Activated naive CD8-positive, alpha-beta T cell treated with anti-CD3 and anti-CD28 coated beads, Interleukin-2, amount 10 ng/mL, durations not matched to agents 7 days and 5 days (primary cell): Measurements from ENCODE around the gene VGLL1. TPM values are rescaled to one million over a fixed set of nuclear protein-coding genes. Genes with fewer than 3 reads are reported as not detected.

Source experiments
- ATAC-seq: fragments of 150-1000 bp; cut with Tn5 transposase; one replicate; pipeline ENCODE4 v1.10.0; 2021; ENCODE audit warnings: low read depth, moderate library complexity
- POLR2A ChIA-PET: fragments of 350-600 bp; sonication (Branson Sonifier 250); formaldehyde crosslinking; loops from one replicate; lab custom pipeline; 2021; ENCODE audit warnings: antibody characterized with exemption; lab: Charles Lee
- DNase-seq: peaks from one replicate; pipeline ENCODE4 v3.0.0; 2021
- H3K27ac Mint-ChIP-seq: one replicate; pipeline ENCODE4 v1.8.0; 2022; ENCODE audit warnings: mild to moderate bottlenecking, mixed read lengths
- H3K27me3 Mint-ChIP-seq: one replicate; pipeline ENCODE4 v1.8.0; 2022; ENCODE audit warnings: mild to moderate bottlenecking, moderate library complexity, mixed read lengths
- H3K36me3 Mint-ChIP-seq: one replicate; pipeline ENCODE4 v1.8.0; 2021; ENCODE audit warnings: mild to moderate bottlenecking, mixed read lengths
- H3K4me1 Mint-ChIP-seq: one replicate; pipeline ENCODE4 v1.8.0; 2021; ENCODE audit warnings: mixed read lengths
- H3K4me3 Mint-ChIP-seq: one replicate; pipeline ENCODE4 v1.8.0; 2022; ENCODE audit warnings: mild to moderate bottlenecking, moderate library complexity, mixed read lengths
- H3K9me3 Mint-ChIP-seq: one replicate; pipeline ENCODE4 v1.8.0; 2021; ENCODE audit warnings: mixed read lengths
- total RNA-seq, 2 experiments: library from RNA; stranded (reverse); gene quantifications; one replicate each; pipeline ENCODE4 v1.2.3, GENCODE V29; 2021

The VGLL1 gene
- total RNA-seq, 2 experiments from 2014 or later, result 0.77 TPM; not detected in 1

DNA sequence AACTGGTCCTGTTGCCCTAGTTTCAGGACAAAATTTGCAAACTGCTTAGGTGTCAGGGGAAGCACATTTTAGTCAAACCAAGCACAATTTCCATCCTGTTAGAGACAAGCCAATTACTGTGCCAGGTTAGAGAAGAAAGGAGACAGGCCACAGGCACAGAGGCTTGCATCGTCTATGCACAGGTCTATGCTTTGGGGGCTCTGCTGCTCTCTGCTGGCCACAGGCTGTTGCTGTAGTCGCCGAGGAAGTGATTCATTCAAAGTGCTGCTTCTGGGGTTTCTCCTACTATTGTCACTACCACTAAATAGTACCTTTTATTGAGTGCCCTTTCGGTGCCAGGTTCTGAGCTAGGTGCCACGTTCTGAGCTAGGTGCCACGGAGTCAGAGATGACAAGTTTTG lies 45.5 kb downstream of the VGLL1 start:
- peaks cover 15% of the 10 kb centered on the region for H3K4me1 Mint-ChIP-seq
- no peaks in the 10 kb centered on the region for H3K27me3 Mint-ChIP-seq
- ATAC-seq (peak; percentile 100), DNase-seq (peak; percentile 61)
- peak overlapping the region; percentile 84 for H3K27ac Mint-ChIP-seq
- H3K36me3 Mint-ChIP-seq, result peaks cover 3% of the 10 kb centered on the region
- H3K4me3 Mint-ChIP-seq, result no peak overlapping the region
- POLR2A ChIA-PET, result interaction anchor here (0.9 to 1.3 kb wide), 4 partner anchors 31 to 80 kb away, joined by 3 to 5 read pairs (median 4); partner anchors contain the start of gene HTATSF1
- H3K9me3 Mint-ChIP-seq, result no peaks in the 10 kb centered on the region

DNA sequence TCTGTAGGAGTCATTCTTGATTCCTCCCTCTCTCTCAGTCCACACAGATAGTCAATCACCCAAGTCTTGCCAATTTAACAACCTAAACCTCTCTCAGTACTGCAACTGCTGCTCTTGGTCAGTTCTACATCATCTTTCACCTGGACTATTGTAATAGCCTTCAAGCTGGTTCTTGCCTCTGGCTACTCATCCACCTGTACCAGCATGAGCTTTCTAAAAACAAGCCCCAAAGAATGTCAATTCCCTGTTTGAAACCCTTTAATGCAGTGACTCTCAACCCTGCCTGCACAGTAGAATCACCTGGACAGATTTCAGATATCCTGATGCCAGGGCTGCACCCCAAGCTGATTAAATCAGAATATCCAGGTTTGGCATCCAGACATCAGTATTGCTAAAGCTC lies 48.3 kb downstream of the VGLL1 start:
- Mint-ChIP-seq H3K27me3 (no peaks in the 10 kb centered on the region), H3K4me3 (no peak overlapping the region), H3K4me1 (peaks cover 23% of the 10 kb centered on the region), H3K27ac (no peak overlapping the region), H3K36me3 (no peaks in the 10 kb centered on the region), H3K9me3 (no peaks in the 10 kb centered on the region)
- DNase-seq (no peak), ATAC-seq (no peak)
- POLR2A ChIA-PET, result interaction anchor here (0.8 kb wide), 1 partner anchor 84 kb away, joined by 3 read pairs; no protein-coding TSS in a partner anchor

DNA sequence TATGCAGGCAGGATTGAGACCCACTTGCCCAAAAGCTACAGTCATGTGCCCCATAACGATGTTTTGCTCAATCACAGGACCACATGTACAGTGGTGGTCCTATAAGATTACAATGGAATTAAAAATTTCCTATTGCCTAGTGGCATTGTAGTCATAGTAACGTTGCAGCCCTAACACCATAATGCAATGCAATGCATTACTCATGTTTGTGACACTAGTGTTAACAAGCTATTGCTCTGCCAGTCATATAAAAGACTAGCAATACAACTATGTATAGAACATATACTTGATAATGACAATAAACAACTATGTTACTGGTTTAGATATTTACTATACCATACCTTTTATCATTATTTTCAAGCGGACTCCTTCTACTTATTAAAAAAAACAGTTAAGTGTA lies 50.6 kb downstream of the VGLL1 start:
- Mint-ChIP-seq H3K9me3 (no peaks in the 10 kb centered on the region), H3K36me3 (no peaks in the 10 kb centered on the region), H3K27me3 (no peaks in the 10 kb centered on the region), H3K4me3 (no peak overlapping the region), H3K4me1 (peaks cover 40% of the 10 kb centered on the region), H3K27ac (no peak overlapping the region)
- POLR2A ChIA-PET, result no interaction called here
- no peak for DNase-seq
- ATAC-seq, result no peak

GRCh38 chrX:136584545-136584944 lies 52.5 kb downstream of the VGLL1 start:
- ATAC-seq, result no peak
- Mint-ChIP-seq H3K9me3 (no peaks in the 10 kb centered on the region), H3K27ac (peak overlapping the region; percentile 95), H3K4me3 (no peak overlapping the region), H3K36me3 (no peaks in the 10 kb centered on the region), H3K4me1 (peaks cover 38% of the 10 kb centered on the region), H3K27me3 (no peaks in the 10 kb centered on the region)
- POLR2A ChIA-PET, result no interaction called here
- no peak for DNase-seq

DNA sequence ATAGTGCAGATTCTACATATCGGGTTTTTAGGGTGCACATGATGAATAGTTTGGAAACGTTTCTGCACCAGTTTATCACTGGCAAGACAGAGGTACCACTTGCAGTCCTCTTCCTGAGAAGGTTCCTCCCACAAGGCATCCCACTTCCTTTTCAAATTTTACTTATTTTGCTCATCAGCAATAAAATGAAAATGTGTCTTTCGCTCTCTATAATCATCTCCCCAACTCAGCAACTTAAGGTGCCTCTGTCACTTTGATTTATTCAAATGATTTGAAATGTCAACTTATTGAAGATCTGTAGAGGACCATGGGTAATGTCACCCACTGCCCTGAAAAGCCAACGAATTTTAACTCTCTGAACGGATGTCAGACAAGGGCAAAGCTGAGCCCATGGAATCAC lies 53.2 kb downstream of the VGLL1 start:
- no peaks in the 10 kb centered on the region for H3K9me3 Mint-ChIP-seq
- H3K4me3 Mint-ChIP-seq, result peak overlapping the region; percentile 61
- H3K27ac Mint-ChIP-seq, result peak overlapping the region; percentile 95
- DNase-seq (no peak), ATAC-seq (no peak)
- no peaks in the 10 kb centered on the region for H3K36me3 Mint-ChIP-seq
- POLR2A ChIA-PET, result no interaction called here
- H3K27me3 Mint-ChIP-seq, result no peaks in the 10 kb centered on the region
- peaks cover 43% of the 10 kb centered on the region for H3K4me1 Mint-ChIP-seq

DNA sequence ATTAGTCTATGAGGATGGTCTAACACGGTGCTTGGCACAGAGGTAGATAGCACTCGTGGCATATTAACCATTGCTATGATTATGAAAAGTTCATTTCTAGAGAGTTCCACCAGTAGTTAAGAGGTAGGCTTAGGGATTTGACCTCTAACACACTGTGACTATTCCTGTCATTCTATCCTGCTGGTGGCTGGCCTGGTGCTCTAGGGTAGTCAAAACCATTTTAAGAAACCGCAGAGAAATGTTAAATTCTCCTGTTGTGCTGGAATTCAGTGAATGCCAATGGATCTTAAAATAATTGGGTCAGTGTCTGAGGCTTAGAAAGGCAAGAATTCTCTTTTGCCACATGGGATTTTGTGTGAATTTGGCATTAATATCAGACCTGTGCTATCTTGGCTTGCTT lies 53.9 kb downstream of the VGLL1 start:
- Mint-ChIP-seq H3K27me3 (no peaks in the 10 kb centered on the region), H3K4me1 (peaks cover 44% of the 10 kb centered on the region), H3K4me3 (no peak overlapping the region), H3K9me3 (no peaks in the 10 kb centered on the region), H3K27ac (peak overlapping the region; percentile 95), H3K36me3 (no peaks in the 10 kb centered on the region)
- POLR2A ChIA-PET, result interaction anchor here (0.8 to 1.6 kb wide), 2 partner anchors 50 to 295 kb away, joined by 3 to 4 read pairs; partner anchors contain the start of gene RBMX
- DNase-seq (no peak), ATAC-seq (no peak)

DNA sequence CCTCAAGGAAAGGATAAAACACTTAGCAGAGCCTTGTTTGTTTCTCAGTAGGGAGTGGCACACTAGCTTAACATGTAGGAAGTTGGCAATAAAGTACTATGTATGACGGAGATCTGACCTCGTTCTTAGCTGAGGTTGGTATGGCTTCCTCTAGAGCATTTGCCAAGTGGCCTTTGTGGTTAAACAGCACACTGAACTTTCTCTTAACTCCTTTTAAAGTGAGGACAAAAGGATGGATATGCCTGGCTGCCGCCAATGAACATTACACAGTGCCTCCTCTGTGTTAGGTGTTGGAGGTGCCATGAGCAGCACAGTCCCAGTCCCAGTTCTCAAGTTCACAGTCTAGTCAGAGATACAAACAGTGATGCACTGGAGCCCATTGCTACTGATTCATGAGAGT lies 54.4 kb downstream of the VGLL1 start:
- Mint-ChIP-seq H3K27ac (peak overlapping the region; percentile 95), H3K36me3 (no peaks in the 10 kb centered on the region), H3K4me1 (peaks cover 44% of the 10 kb centered on the region), H3K4me3 (peak overlapping the region; percentile 54), H3K9me3 (no peaks in the 10 kb centered on the region), H3K27me3 (no peaks in the 10 kb centered on the region)
- POLR2A ChIA-PET, result interaction anchor here (0.8 to 1.6 kb wide), 2 partner anchors 49 to 294 kb away, joined by 3 to 4 read pairs; partner anchors contain the start of gene RBMX
- DNase-seq, result no peak
- peak; percentile 77 for ATAC-seq

GRCh38 chrX:136587532-136587931 lies 55.5 kb downstream of the VGLL1 start:
- peak overlapping the region; percentile 95 for H3K27ac Mint-ChIP-seq
- no peak for ATAC-seq
- no peak for DNase-seq
- H3K9me3 Mint-ChIP-seq, result no peaks in the 10 kb centered on the region
- H3K4me1 Mint-ChIP-seq, result peaks cover 44% of the 10 kb centered on the region
- no peaks in the 10 kb centered on the region for H3K36me3 Mint-ChIP-seq
- H3K4me3 Mint-ChIP-seq, result peak overlapping the region; percentile 63
- POLR2A ChIA-PET, result interaction anchor here (0.6 kb wide), 1 partner anchor 12 kb away, joined by 3 read pairs; no protein-coding TSS in a partner anchor
- no peaks in the 10 kb centered on the region for H3K27me3 Mint-ChIP-seq

DNA sequence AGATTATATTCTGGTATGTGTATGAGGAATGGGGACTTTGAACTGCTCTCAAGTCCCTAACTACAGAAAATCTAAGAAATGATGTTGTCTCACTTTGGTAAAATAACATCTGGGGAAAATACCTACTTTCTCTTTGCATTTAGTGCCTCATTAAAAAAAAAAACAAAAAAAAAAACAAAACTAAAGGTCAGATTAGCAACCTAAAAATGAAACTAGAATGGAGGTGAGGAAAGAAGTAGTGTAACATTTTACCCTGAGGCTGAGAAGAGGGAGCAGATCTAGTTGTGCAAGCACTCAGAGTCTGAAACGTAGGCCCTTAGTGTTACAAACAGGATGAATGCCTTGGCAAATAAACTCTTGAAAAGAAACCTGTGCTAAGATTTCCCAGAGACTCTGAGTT lies 56.0 kb downstream of the VGLL1 start:
- DNase-seq (no peak), ATAC-seq (peak; percentile 49)
- H3K27ac Mint-ChIP-seq, result peak overlapping the region; percentile 95
- peaks cover 44% of the 10 kb centered on the region for H3K4me1 Mint-ChIP-seq
- H3K9me3 Mint-ChIP-seq, result no peaks in the 10 kb centered on the region
- POLR2A ChIA-PET, result interaction anchor here (0.6 kb wide), 1 partner anchor 196 kb away, joined by 3 read pairs; no protein-coding TSS in a partner anchor
- H3K4me3 Mint-ChIP-seq, result peak overlapping the region; percentile 63
- H3K36me3 Mint-ChIP-seq, result no peaks in the 10 kb centered on the region
- no peaks in the 10 kb centered on the region for H3K27me3 Mint-ChIP-seq

DNA sequence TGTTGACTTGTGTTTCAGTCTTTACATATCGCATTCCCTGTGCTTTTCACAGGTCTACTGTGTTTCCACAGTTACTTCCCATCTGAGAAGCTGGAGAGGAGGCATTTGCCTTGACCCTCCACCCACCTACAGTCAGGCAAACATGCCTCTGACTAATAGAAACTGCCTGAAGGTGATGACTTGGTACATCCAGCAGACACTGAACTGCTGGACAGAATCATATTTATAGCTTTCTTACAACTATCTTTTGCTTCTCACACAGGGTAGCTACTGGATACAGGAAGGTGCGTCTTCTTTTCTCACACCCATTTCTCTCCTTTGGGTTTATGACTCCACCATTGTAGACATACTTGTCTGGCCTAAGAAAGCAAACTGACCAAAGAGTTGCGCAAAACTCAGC lies 58.0 kb downstream of the VGLL1 start:
- ATAC-seq, result no peak
- H3K4me3 Mint-ChIP-seq, result no peak overlapping the region
- peaks cover 36% of the 10 kb centered on the region for H3K4me1 Mint-ChIP-seq

GRCh38 chrX:136597356-136597755 lies 65.3 kb downstream of the VGLL1 start:
- Mint-ChIP-seq H3K27me3 (no peaks in the 10 kb centered on the region), H3K4me3 (no peak overlapping the region), H3K9me3 (no peaks in the 10 kb centered on the region), H3K4me1 (peaks cover 6% of the 10 kb centered on the region), H3K36me3 (peaks cover 5% of the 10 kb centered on the region), H3K27ac (no peak overlapping the region)
- ATAC-seq (no peak), DNase-seq (no peak)
- POLR2A ChIA-PET, result no interaction called here

More for the DNA sequence above, 58.0 kb downstream of the VGLL1 start:
- Mint-ChIP-seq H3K36me3 (peaks cover 3% of the 10 kb centered on the region), H3K9me3 (no peaks in the 10 kb centered on the region), H3K27me3 (no peaks in the 10 kb centered on the region), H3K27ac (no peak overlapping the region)
- POLR2A ChIA-PET, result no interaction called here
- no peak for DNase-seq

GRCh38 chrX:136597954-136598353 lies 65.9 kb downstream of the VGLL1 start:
- Mint-ChIP-seq H3K4me3 (no peak overlapping the region), H3K27me3 (no peaks in the 10 kb centered on the region), H3K9me3 (no peaks in the 10 kb centered on the region), H3K4me1 (peaks cover 6% of the 10 kb centered on the region), H3K27ac (no peak overlapping the region), H3K36me3 (peaks cover 5% of the 10 kb centered on the region)
- DNase-seq (no peak), ATAC-seq (no peak)
- POLR2A ChIA-PET, result no interaction called here

- Mint-ChIP-seq H3K27me3 (no peaks in the 10 kb centered on the region), H3K4me1 (peaks cover 7% of the 10 kb centered on the region), H3K4me3 (no peak overlapping the region), H3K27ac (no peak overlapping the region), H3K36me3 (peaks cover 5% of the 10 kb centered on the region), H3K9me3 (no peaks in the 10 kb centered on the region)
- POLR2A ChIA-PET, result no interaction called here
- DNase-seq, result no peak
- no peak for ATAC-seq
These were observed 66.6 kb downstream of the VGLL1 start for GRCh38 chrX:136598631-136599030.

DNA sequence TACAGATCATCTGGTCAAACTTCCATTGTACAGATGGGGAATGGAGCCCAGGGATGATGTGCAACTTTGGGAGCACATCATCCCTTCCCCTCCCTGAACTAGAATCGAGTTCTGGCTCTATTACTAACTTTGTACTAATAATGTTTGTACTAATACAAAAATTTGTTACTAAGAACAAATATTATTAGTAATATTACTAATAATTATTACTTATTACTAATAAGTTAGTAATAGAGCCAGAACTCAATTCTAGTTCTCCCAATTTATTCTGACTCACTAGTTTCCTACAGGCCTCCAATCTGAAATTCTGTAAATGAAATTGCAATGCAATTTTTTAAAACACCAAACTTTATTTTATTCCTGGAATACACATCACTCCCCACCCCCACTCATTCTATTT lies 68.0 kb downstream of the VGLL1 start:
- Mint-ChIP-seq H3K4me3 (no peak overlapping the region), H3K4me1 (peaks cover 7% of the 10 kb centered on the region), H3K9me3 (no peaks in the 10 kb centered on the region), H3K36me3 (peaks cover 2% of the 10 kb centered on the region), H3K27ac (no peak overlapping the region), H3K27me3 (no peaks in the 10 kb centered on the region)
- POLR2A ChIA-PET, result no interaction called here
- DNase-seq (no peak), ATAC-seq (no peak)
